Activated CD4-positive, alpha-beta T cell treated with anti-CD3 and anti-CD28 coated beads, Interleukin-2, amount 10 ng/mL, durations not matched to agents 24 days and 14 days (primary cell): Measurements from ENCODE around the gene MRPL16. TPM values are rescaled to one million over a fixed set of nuclear protein-coding genes. Genes with fewer than 3 reads are reported as not detected.
"Not testable (repeated sequence)": the region's sequence is repeated elsewhere in the genome, so short reads cannot be mapped to it uniquely, and the experiment has no call there.

Experiments used
- DNase-seq: peaks from one replicate; pipeline ENCODE4 v3.0.0; 2022
- H3K27ac Mint-ChIP-seq: one replicate; pipeline ENCODE4 v1.8.0; 2022; ENCODE audit warnings: mild to moderate bottlenecking, mixed read lengths
- H3K27me3 Mint-ChIP-seq: one replicate; pipeline ENCODE4 v1.8.0; 2022; ENCODE audit warnings: mixed read lengths
- H3K36me3 Mint-ChIP-seq: one replicate; pipeline ENCODE4 v1.8.0; 2022; ENCODE audit warnings: low read depth, mild to moderate bottlenecking, mixed read lengths
- H3K4me1 Mint-ChIP-seq: one replicate; pipeline ENCODE4 v1.8.0; 2021; ENCODE audit warnings: mixed read lengths
- H3K4me3 Mint-ChIP-seq: one replicate; pipeline ENCODE4 v1.8.0; 2022; ENCODE audit warnings: mild to moderate bottlenecking, moderate library complexity, mixed read lengths
- H3K9me3 Mint-ChIP-seq: one replicate; pipeline ENCODE4 v1.8.0; 2021; ENCODE audit warnings: mixed read lengths
- intact Hi-C: fragments of 100-400 bp; cut with micrococcal nuclease; formaldehyde crosslinking; loops from one replicate; pipeline ENCODE4 v1.15.1; 2023
- total RNA-seq: library from RNA; stranded (reverse); gene quantifications from 2 replicates; pipeline ENCODE4 v1.2.3, GENCODE V29; 2022

The MRPL16 gene
- total RNA-seq, 1 donor from 2014 or later = 97.4 TPM

GRCh38 chr11:59833602-59834001 lies 23.0 kb upstream of the MRPL16 start:
- H3K27ac Mint-ChIP-seq = no peak overlapping the region
- DNase-seq = no peak
- intact Hi-C loops = no loop called here
- H3K9me3 Mint-ChIP-seq = no peaks in the 10 kb centered on the region
- peaks cover 9% of the 10 kb centered on the region for H3K27me3 Mint-ChIP-seq
- H3K36me3 Mint-ChIP-seq = no peaks in the 10 kb centered on the region
- no peak overlapping the region for H3K4me3 Mint-ChIP-seq
- H3K4me1 Mint-ChIP-seq = peaks cover 4% of the 10 kb centered on the region

- Mint-ChIP-seq H3K4me1 (peaks cover 4% of the 10 kb centered on the region), H3K27ac (no peak overlapping the region), H3K9me3 (no peaks in the 10 kb centered on the region), H3K4me3 (no peak overlapping the region), H3K27me3 (peaks cover 3% of the 10 kb centered on the region), H3K36me3 (no peaks in the 10 kb centered on the region)
- DNase-seq = no peak
- intact Hi-C loops = loop anchor here (10.0 kb wide), 1 partner anchor 305 kb away; no protein-coding TSS in a partner anchor
Observed at GRCh38 chr11:59829358-59829757, 18.8 kb upstream of the MRPL16 start.

GRCh38 chr11:59822989-59823566 lies 12.5 kb upstream of the MRPL16 start:
- Mint-ChIP-seq H3K4me3 (no peak overlapping the region), H3K4me1 (peaks cover 5% of the 10 kb centered on the region), H3K27me3 (no peaks in the 10 kb centered on the region), H3K27ac (no peak overlapping the region), H3K36me3 (no peaks in the 10 kb centered on the region), H3K9me3 (no peaks in the 10 kb centered on the region)
- DNase-seq = peak; percentile 75
- intact Hi-C loops = loop anchor here (1.0 to 10.0 kb wide), 3 partner anchors 96 to 370 kb away; no protein-coding TSS in a partner anchor

- H3K27me3 Mint-ChIP-seq = no peaks in the 10 kb centered on the region
- intact Hi-C loops = no loop called here
- peaks cover 12% of the 10 kb centered on the region for H3K4me1 Mint-ChIP-seq
- no peaks in the 10 kb centered on the region for H3K36me3 Mint-ChIP-seq
- no peaks in the 10 kb centered on the region for H3K9me3 Mint-ChIP-seq
- no peak overlapping the region for H3K27ac Mint-ChIP-seq
- no peak overlapping the region for H3K4me3 Mint-ChIP-seq
- DNase-seq = no peak
Observed at GRCh38 chr11:59818572-59818971, 8.0 kb upstream of the MRPL16 start.

GRCh38 chr11:59816434-59816833 lies 5.9 kb upstream of the MRPL16 start:
- H3K27ac Mint-ChIP-seq, H3K36me3 Mint-ChIP-seq, intact Hi-C loops, H3K9me3 Mint-ChIP-seq, DNase-seq, H3K27me3 Mint-ChIP-seq, H3K4me3 Mint-ChIP-seq: not testable (repeated sequence)
- H3K4me1 Mint-ChIP-seq = peaks cover 12% of the 10 kb centered on the region

GRCh38 chr11:59815754-59816153 lies 5.2 kb upstream of the MRPL16 start:
- H3K9me3 Mint-ChIP-seq = peaks cover 6% of the 10 kb centered on the region
- H3K27ac Mint-ChIP-seq = no peak overlapping the region
- H3K27me3 Mint-ChIP-seq = no peaks in the 10 kb centered on the region
- no peak overlapping the region for H3K4me3 Mint-ChIP-seq
- no peak for DNase-seq
- H3K36me3 Mint-ChIP-seq = no peaks in the 10 kb centered on the region
- H3K4me1 Mint-ChIP-seq = peaks cover 18% of the 10 kb centered on the region
- intact Hi-C loops = no loop called here

- intact Hi-C loops = loop anchor here (5.0 kb wide), 2 partner anchors 43 to 262 kb away; no protein-coding TSS in a partner anchor
- H3K27me3 Mint-ChIP-seq = no peaks in the 10 kb centered on the region
- peak overlapping the region; percentile 42 for H3K4me3 Mint-ChIP-seq
- H3K36me3 Mint-ChIP-seq = no peaks in the 10 kb centered on the region
- peaks cover 6% of the 10 kb centered on the region for H3K9me3 Mint-ChIP-seq
- no peak for DNase-seq
- no peak overlapping the region for H3K27ac Mint-ChIP-seq
- peaks cover 22% of the 10 kb centered on the region for H3K4me1 Mint-ChIP-seq
Observed at GRCh38 chr11:59814021-59814420, 3.4 kb upstream of the MRPL16 start.

- intact Hi-C loops = loop anchor here (5.0 kb wide), 2 partner anchors 44 to 261 kb away; no protein-coding TSS in a partner anchor
- Mint-ChIP-seq H3K4me1 (peaks cover 20% of the 10 kb centered on the region), H3K9me3 (peaks cover 6% of the 10 kb centered on the region), H3K27ac (no peak overlapping the region), H3K27me3 (no peaks in the 10 kb centered on the region), H3K4me3 (no peak overlapping the region), H3K36me3 (peaks cover 2% of the 10 kb centered on the region)
- DNase-seq = no peak
Observed at GRCh38 chr11:59813364-59813763, 2.8 kb upstream of the MRPL16 start.

- Mint-ChIP-seq H3K4me3 (no peak overlapping the region), H3K9me3 (peaks cover 6% of the 10 kb centered on the region), H3K4me1 (peaks cover 22% of the 10 kb centered on the region), H3K27me3 (no peaks in the 10 kb centered on the region), H3K27ac (no peak overlapping the region), H3K36me3 (peaks cover 6% of the 10 kb centered on the region)
- intact Hi-C loops = loop anchor here (5.0 kb wide), 2 partner anchors 45 to 260 kb away; no protein-coding TSS in a partner anchor
- DNase-seq = no peak
Observed at GRCh38 chr11:59812220-59812619, 1.6 kb upstream of the MRPL16 start.

GRCh38 chr11:59810911-59811259 lies 307 bp upstream of the MRPL16 start:
- Mint-ChIP-seq H3K9me3 (peaks cover 6% of the 10 kb centered on the region), H3K27me3 (no peaks in the 10 kb centered on the region), H3K27ac (peak overlapping the region; percentile 91), H3K36me3 (peaks cover 18% of the 10 kb centered on the region), H3K4me3 (peak overlapping the region; percentile 92), H3K4me1 (peaks cover 22% of the 10 kb centered on the region)
- no peak for DNase-seq
- intact Hi-C loops = loop anchor here (1.0 to 5.0 kb wide), 5 partner anchors 46 to 259 kb away; partner anchors contain the start of genes PATL1 and STX3

- Mint-ChIP-seq H3K9me3 (peaks cover 6% of the 10 kb centered on the region), H3K36me3 (peaks cover 24% of the 10 kb centered on the region)
- intact Hi-C loops = no loop called here
Observed at GRCh38 chr11:59807047-59807610, 3.4 kb downstream of the MRPL16 start.

GRCh38 chr11:59804061-59804460 lies 6.5 kb downstream of the MRPL16 start:
- peaks cover 27% of the 10 kb centered on the region for H3K36me3 Mint-ChIP-seq
- no peak overlapping the region for H3K27ac Mint-ChIP-seq
- DNase-seq = no peak
- intact Hi-C loops = loop anchor here (5.0 kb wide), 1 partner anchor 267 kb away; no protein-coding TSS in a partner anchor
- H3K4me1 Mint-ChIP-seq = peaks cover 16% of the 10 kb centered on the region
- H3K9me3 Mint-ChIP-seq = no peaks in the 10 kb centered on the region
- no peaks in the 10 kb centered on the region for H3K27me3 Mint-ChIP-seq
- no peak overlapping the region for H3K4me3 Mint-ChIP-seq

More at GRCh38 chr11:59807047-59807610, 3.4 kb downstream of the MRPL16 start:
- no peak for DNase-seq
- Mint-ChIP-seq H3K4me1 (peaks cover 19% of the 10 kb centered on the region), H3K27ac (no peak overlapping the region), H3K4me3 (no peak overlapping the region), H3K27me3 (no peaks in the 10 kb centered on the region)

GRCh38 chr11:59802639-59803176 lies 7.9 kb downstream of the MRPL16 start:
- intact Hi-C loops = loop anchor here (1.0 to 5.0 kb wide), 3 partner anchors 20 to 265 kb away; no protein-coding TSS in a partner anchor

GRCh38 chr11:59801981-59802638 lies 8.5 kb downstream of the MRPL16 start:
- H3K4me3 Mint-ChIP-seq = no peak overlapping the region

More at GRCh38 chr11:59802639-59803176, 7.9 kb downstream of the MRPL16 start:
- DNase-seq = peak; percentile 89
- no peaks in the 10 kb centered on the region for H3K9me3 Mint-ChIP-seq
- no peak overlapping the region for H3K27ac Mint-ChIP-seq
- peaks cover 13% of the 10 kb centered on the region for H3K4me1 Mint-ChIP-seq
- H3K4me3 Mint-ChIP-seq = no peak overlapping the region
- H3K36me3 Mint-ChIP-seq = peaks cover 27% of the 10 kb centered on the region
- no peaks in the 10 kb centered on the region for H3K27me3 Mint-ChIP-seq

More at GRCh38 chr11:59801981-59802638, 8.5 kb downstream of the MRPL16 start:
- DNase-seq = no peak
- intact Hi-C loops = loop anchor here (1.0 to 5.0 kb wide), 3 partner anchors 19 to 265 kb away; no protein-coding TSS in a partner anchor
- peaks cover 28% of the 10 kb centered on the region for H3K36me3 Mint-ChIP-seq
- H3K4me1 Mint-ChIP-seq = peaks cover 11% of the 10 kb centered on the region
- no peaks in the 10 kb centered on the region for H3K9me3 Mint-ChIP-seq
- H3K27me3 Mint-ChIP-seq = no peaks in the 10 kb centered on the region
- no peak overlapping the region for H3K27ac Mint-ChIP-seq
